GM21825 (cell line): ENCODE measurements around the gene HES2.
"Not testable (repeated sequence)": the region's sequence is repeated elsewhere in the genome, so short reads cannot be mapped to it uniquely, and the experiment has no call there.

Experiments used
- ATAC-seq: cut with Tn5 transposase; IDR thresholded peaks from one replicate; pipeline ENCODE4 v1.9.1; 2021; ENCODE audit warnings: mild to moderate bottlenecking, moderate library complexity; ENCODE audit not compliant: unreplicated experiment

HES2 gene

GRCh38 chr1:6391951-6392808 is 27.5 kb downstream of the HES2 start:
- ATAC-seq = no peak

- no peak for ATAC-seq
These were observed 29.7 kb downstream of the HES2 start for GRCh38 chr1:6389971-6390370.

- ATAC-seq = no peak
These were observed 33.3 kb downstream of the HES2 start for GRCh38 chr1:6386371-6386949.

- ATAC-seq = no peak
These were observed 34.1 kb downstream of the HES2 start for GRCh38 chr1:6385488-6386191.

GRCh38 chr1:6384962-6385361 is 34.8 kb downstream of the HES2 start:
- ATAC-seq = no peak

- ATAC-seq = no peak
These were observed 35.6 kb downstream of the HES2 start for GRCh38 chr1:6384135-6384534.

- no peak for ATAC-seq
These were observed 39.7 kb downstream of the HES2 start for GRCh38 chr1:6380037-6380436.

- ATAC-seq = no peak
These were observed 41.5 kb downstream of the HES2 start for GRCh38 chr1:6378096-6378746.

- ATAC-seq = no peak
These were observed 45.6 kb downstream of the HES2 start for GRCh38 chr1:6373961-6374720.

- not testable (repeated sequence) for ATAC-seq
These were observed 47.5 kb downstream of the HES2 start for GRCh38 chr1:6372236-6372635.

- no peak for ATAC-seq
These were observed 49.7 kb downstream of the HES2 start for GRCh38 chr1:6370006-6370405.

- ATAC-seq = no peak
These were observed 52.2 kb downstream of the HES2 start for GRCh38 chr1:6367381-6368012.

GRCh38 chr1:6365047-6365446 is 54.7 kb downstream of the HES2 start:
- ATAC-seq = no peak

GRCh38 chr1:6363085-6363884 is 56.4 kb downstream of the HES2 start:
- not testable (repeated sequence) for ATAC-seq
